Keratinocyte (primary cell): Measurements from ENCODE around the gene ZSWIM6. TPM values are rescaled to one million over a fixed set of nuclear protein-coding genes. Genes with fewer than 3 reads are reported as not detected.

Source experiments
- DNase-seq: peaks from one replicate; pipeline ENCODE4 v3.0.0-alpha.2; 2011; ENCODE audit warnings: low read depth, missing footprints, low spot score
- FAIRE-seq: peaks from 2 replicates; lab custom pipeline; 2011; peaks lifted over from hg19 to GRCh38; lab: Jason Lieb, UNC
- H2AFZ ChIP-seq: 2 replicates; pipeline ENCODE4 v1.6.0; 2012; ENCODE audit warnings: low read length, control low read depth, inconsistent platforms; ENCODE audit not compliant: control insufficient read depth
- H3K27ac ChIP-seq: 2 replicates; pipeline ENCODE4 v1.5.1; 2011; ENCODE audit warnings: low read length; ENCODE audit not compliant: control insufficient read depth, insufficient read depth
- H3K27me3 ChIP-seq: 3 replicates; pipeline ENCODE4 v1.6.0; 2011; ENCODE audit warnings: low read length; ENCODE audit not compliant: control insufficient read depth, insufficient read depth; ENCODE audit errors: extremely low read depth
- H3K36me3 ChIP-seq, 2 experiments: 2 replicates in 1 of 2; 3 replicates in 1 of 2; pipeline ENCODE4 v1.5.1; 2011; ENCODE audit warnings: low read length in 2 of 2, mild to moderate bottlenecking in 1 of 2; ENCODE audit not compliant: control insufficient read depth in 2 of 2, insufficient read depth in 2 of 2; ENCODE audit errors: extremely low read depth in 1 of 2
- H3K4me1 ChIP-seq: 3 replicates; pipeline ENCODE4 v1.5.1; 2011; ENCODE audit warnings: low read length; ENCODE audit not compliant: control insufficient read depth, insufficient read depth; ENCODE audit errors: extremely low read depth
- H3K4me2 ChIP-seq: 3 replicates; pipeline ENCODE4 v1.6.0; 2011; ENCODE audit warnings: low read depth, low read length; ENCODE audit not compliant: control insufficient read depth, insufficient read depth; ENCODE audit errors: extremely low read depth
- H3K4me3 ChIP-seq, 3 experiments: fragments of 200-600 bp in 1 of 3; sonication (generic) in 1 of 3; 2 replicates in 2 of 3; 3 replicates in 1 of 3; pipeline ENCODE4 v1.5.1; 2011 to 2016; ENCODE audit warnings: low read length in 3 of 3, mild to moderate bottlenecking in 3 of 3, control low read depth in 2 of 3, inconsistent platforms in 1 of 3, low read depth in 1 of 3, mixed read lengths in 1 of 3, mixed run types in 1 of 3, moderate library complexity in 1 of 3; ENCODE audit not compliant: control insufficient read depth in 2 of 3, insufficient read depth in 2 of 3; ENCODE audit errors: extremely low read depth in 1 of 3
- H3K79me2 ChIP-seq: 2 replicates; pipeline ENCODE4 v1.6.0; 2012; ENCODE audit warnings: low read length; ENCODE audit not compliant: control insufficient read depth, insufficient read depth
- H3K9ac ChIP-seq: 3 replicates; pipeline ENCODE4 v1.6.0; 2011; ENCODE audit warnings: low read length; ENCODE audit not compliant: control insufficient read depth, insufficient read depth; ENCODE audit errors: extremely low read depth
- H3K9me1 ChIP-seq: 3 replicates; pipeline ENCODE4 v1.6.0; 2011; ENCODE audit warnings: low read length; ENCODE audit not compliant: control insufficient read depth, insufficient read depth; ENCODE audit errors: extremely low read depth
- H3K9me3 ChIP-seq: 2 replicates; pipeline ENCODE4 v1.5.1; 2012; ENCODE audit warnings: low read depth, low read length; ENCODE audit not compliant: control insufficient read depth
- H4K20me1 ChIP-seq: 3 replicates; pipeline ENCODE4 v1.6.0; 2011; ENCODE audit warnings: low read length; ENCODE audit not compliant: control insufficient read depth, insufficient read depth; ENCODE audit errors: extremely low read depth
- CTCF ChIP-seq, 3 experiments: IDR thresholded peaks in 1 of 3; conservative IDR thresholded peaks in 1 of 3; optimal IDR thresholded peaks in 1 of 3; 2 replicates in 2 of 3; 3 replicates in 1 of 3; pipeline versions ENCODE3 to v1.5.1; 2011; ENCODE audit warnings: low read length in 3 of 3, mild to moderate bottlenecking in 3 of 3, moderate library complexity in 2 of 3, control low read depth in 1 of 3, inconsistent platforms in 1 of 3; ENCODE audit not compliant: insufficient read depth in 2 of 3; ENCODE audit errors: extremely low read depth in 1 of 3
- EZH2 ChIP-seq: IDR thresholded peaks from one replicate; pipeline ENCODE4 v1.6.1; 2012; ENCODE audit warnings: inconsistent platforms, mild to moderate bottlenecking, low read length, moderate library complexity
- dilution Hi-C: fragments of 300-500 bp; cut with MboI; formaldehyde crosslinking; loops from one replicate; pipeline ENCODE4 v1.7.0; 2020; ENCODE audit warnings: low sequenced_read_pairs; ENCODE audit not compliant: extremely low pct_ligation_motif_present
- polyA plus RNA-seq, 5 experiments: library from polyadenylated mRNA; depleted of rRNA in 3 of 5; stranded (reverse) in 3 of 5; stranded (forward) in 1 of 5; unstranded in 1 of 5; fragments of >200 nt; gene quantifications; 1 replicate in 1 of 5; 2 replicates in 3 of 5; 3 replicates in 1 of 5; pipeline versions ENCODE4 v1.2.1 to v1.2.3, GENCODE V29; 2011 to 2012; ENCODE audit warnings: missing spikeins in 2 of 5, low read depth in 1 of 5, low replicate concordance in 1 of 5

Gene ZSWIM6
- polyA plus RNA-seq, 1 donor (not counting 4 experiments of a cell fraction or from before 2014, with no cell fraction given), result 9.9 TPM

DNA sequence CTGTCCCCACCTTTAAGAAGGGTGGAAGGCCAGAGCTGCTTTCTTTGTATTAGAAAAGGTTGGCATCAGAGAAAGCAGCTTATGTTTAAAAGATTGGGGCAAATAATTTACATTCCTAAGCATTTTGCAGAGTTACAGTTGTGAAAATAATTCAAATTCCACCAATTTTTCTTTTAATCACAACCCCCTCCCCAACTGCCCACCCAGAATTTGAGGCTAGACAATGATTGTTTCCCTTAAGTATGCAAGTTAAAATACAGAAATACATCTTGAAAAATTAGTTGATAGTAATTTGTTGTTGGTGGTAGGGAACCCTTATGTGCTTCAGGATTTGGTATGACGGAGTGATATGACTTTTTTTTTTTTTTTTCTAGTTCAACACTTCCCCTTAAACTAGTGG lies 133.0 kb downstream of the ZSWIM6 start:
- no peaks in the 10 kb centered on the region for H3K36me3 ChIP-seq
- no peaks in the 10 kb centered on the region for H3K27me3 ChIP-seq
- peaks cover 27% of the 10 kb centered on the region for H3K79me2 ChIP-seq
- no peak overlapping the region for H3K4me2 ChIP-seq
- TF ChIP-seq CTCF (optimal IDR thresholded peaks at IDR 0.05 in 1 of 3, IDR thresholded peaks at IDR 0.05 in 1 of 3, conservative IDR thresholded peaks at IDR 0.05 in 1 of 3; ENCODE audit: extremely low read depth in 1 of 3, insufficient read depth in 2 of 3, low read length in 3 of 3) (no peak), EZH2 (no peak)
- no peak for FAIRE-seq
- no peaks in the 10 kb centered on the region for H3K9me1 ChIP-seq
- no peak overlapping the region for H2AFZ ChIP-seq
- H3K4me3 ChIP-seq, result no peak overlapping the region
- dilution Hi-C loops, result no loop called here
- H3K9ac ChIP-seq, result no peak overlapping the region
- no peaks in the 10 kb centered on the region for H3K9me3 ChIP-seq
- no peak for DNase-seq
- H4K20me1 ChIP-seq, result no peaks in the 10 kb centered on the region
- peaks cover 3% of the 10 kb centered on the region for H3K4me1 ChIP-seq
- no peak overlapping the region for H3K27ac ChIP-seq

DNA sequence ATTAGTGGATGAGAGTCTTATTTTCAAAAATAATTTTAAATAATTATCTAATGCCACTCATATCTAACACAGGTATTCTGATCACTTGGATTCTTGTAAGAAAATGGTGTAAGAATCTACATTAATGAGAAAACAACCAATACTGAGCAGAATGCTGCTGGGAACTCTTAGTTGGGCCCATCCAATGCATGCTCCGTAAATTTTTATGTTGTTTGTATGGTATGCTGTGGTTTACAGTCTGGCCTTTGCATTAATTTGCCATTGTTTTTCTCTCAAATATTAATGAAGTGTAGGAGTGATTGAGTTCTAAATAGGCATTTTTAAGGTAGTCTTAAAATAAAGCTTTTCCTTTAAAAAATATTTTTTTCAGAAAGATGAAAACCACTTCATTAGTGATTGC lies 133.4 kb downstream of the ZSWIM6 start:
- no peaks in the 10 kb centered on the region for H3K9me3 ChIP-seq
- H3K9me1 ChIP-seq, result no peaks in the 10 kb centered on the region
- H3K4me1 ChIP-seq, result peaks cover 3% of the 10 kb centered on the region
- no peaks in the 10 kb centered on the region for H4K20me1 ChIP-seq
- peaks cover 27% of the 10 kb centered on the region for H3K79me2 ChIP-seq
- no peaks in the 10 kb centered on the region for H3K36me3 ChIP-seq
- DNase-seq (no peak), FAIRE-seq (no peak)
- H3K27me3 ChIP-seq, result no peaks in the 10 kb centered on the region
- H3K9ac ChIP-seq, result no peak overlapping the region
- TF ChIP-seq EZH2, result no peak
- no peak for TF ChIP-seq CTCF (optimal IDR thresholded peaks at IDR 0.05 in 1 of 3, IDR thresholded peaks at IDR 0.05 in 1 of 3, conservative IDR thresholded peaks at IDR 0.05 in 1 of 3; ENCODE audit: extremely low read depth in 1 of 3, insufficient read depth in 2 of 3, low read length in 3 of 3)
- no peak overlapping the region for H3K4me2 ChIP-seq
- H2AFZ ChIP-seq, result no peak overlapping the region
- dilution Hi-C loops, result no loop called here
- H3K27ac ChIP-seq, result no peak overlapping the region
- no peak overlapping the region for H3K4me3 ChIP-seq
